IPS-15b (cell line): ENCODE measurements around the gene IRS2.

Experiments used
- H3K27me3 ChIP-seq: one replicate; pipeline ENCODE4 v1.6.1; 2013; ENCODE audit warnings: low read length; ENCODE audit not compliant: control insufficient read depth, insufficient read depth
- H3K36me3 ChIP-seq: one replicate; pipeline ENCODE4 v1.6.1; 2013; ENCODE audit warnings: low read length; ENCODE audit not compliant: control insufficient read depth, insufficient read depth
- H3K4me1 ChIP-seq: one replicate; pipeline ENCODE4 v1.6.1; 2013; ENCODE audit warnings: mild to moderate bottlenecking, low read length; ENCODE audit not compliant: control insufficient read depth, insufficient read depth
- H3K4me3 ChIP-seq: one replicate; pipeline ENCODE4 v1.5.1; 2013; ENCODE audit warnings: low read depth, low read length
- H3K9ac ChIP-seq: one replicate; pipeline ENCODE4 v1.6.1; 2013; ENCODE audit warnings: low read depth, mild to moderate bottlenecking, low read length
- H3K9me3 ChIP-seq: one replicate; pipeline ENCODE4 v1.6.1; 2013; ENCODE audit warnings: mild to moderate bottlenecking, low read length; ENCODE audit not compliant: control insufficient read depth, insufficient read depth

The IRS2 gene

GRCh38 chr13:109704771-109705635, 81.4 kb downstream of the IRS2 start:
- Histone ChIP-seq H3K4me3 (no peak overlapping the region), H3K4me1 (no peaks in the 10 kb centered on the region), H3K36me3 (no peaks in the 10 kb centered on the region), H3K9ac (no peak overlapping the region), H3K27me3 (no peaks in the 10 kb centered on the region), H3K9me3 (no peaks in the 10 kb centered on the region)

- no peaks in the 10 kb centered on the region for H3K27me3 ChIP-seq
- H3K9me3 ChIP-seq = no peaks in the 10 kb centered on the region
- H3K4me1 ChIP-seq = no peaks in the 10 kb centered on the region
- no peak overlapping the region for H3K9ac ChIP-seq
- no peaks in the 10 kb centered on the region for H3K36me3 ChIP-seq
- H3K4me3 ChIP-seq = no peak overlapping the region
Measured at GRCh38 chr13:109703250-109703649, 83.1 kb downstream of the IRS2 start.
